Stimulated activated CD4-positive, alpha-beta T cell treated with anti-CD3 and anti-CD28 coated beads, Interleukin-2, amount 100 ng/mL, for 48 hours (primary cell): ENCODE results near the gene RAX.

Source experiments
- DNase-seq, 2 donors: peaks; one replicate each; pipeline ENCODE4 v3.0.0-alpha.2; 2020

The RAX gene

GRCh38 chr18:59238385-59238784, 34.9 kb downstream of the RAX start:
- no peak for DNase-seq

DNA sequence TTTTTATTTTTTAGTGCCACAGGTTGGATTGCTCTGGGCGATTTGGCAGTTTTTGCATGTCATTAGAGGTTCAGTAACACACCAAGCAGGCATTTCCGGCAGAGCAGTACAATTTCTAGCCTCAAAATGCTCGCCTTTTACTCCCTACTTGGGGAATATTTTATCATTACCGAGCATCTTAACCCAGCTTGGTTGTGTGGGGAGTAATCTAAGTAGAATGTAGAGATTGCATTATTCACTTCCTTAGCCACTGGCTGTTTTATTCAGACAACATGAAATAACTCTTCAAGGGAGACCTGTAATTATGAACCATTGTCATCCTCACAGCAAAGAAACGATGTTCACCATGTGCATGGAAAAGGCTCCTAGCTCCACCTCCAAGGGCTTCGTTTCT, 40.2 kb downstream of the RAX start:
- DNase-seq, result no peak

DNA sequence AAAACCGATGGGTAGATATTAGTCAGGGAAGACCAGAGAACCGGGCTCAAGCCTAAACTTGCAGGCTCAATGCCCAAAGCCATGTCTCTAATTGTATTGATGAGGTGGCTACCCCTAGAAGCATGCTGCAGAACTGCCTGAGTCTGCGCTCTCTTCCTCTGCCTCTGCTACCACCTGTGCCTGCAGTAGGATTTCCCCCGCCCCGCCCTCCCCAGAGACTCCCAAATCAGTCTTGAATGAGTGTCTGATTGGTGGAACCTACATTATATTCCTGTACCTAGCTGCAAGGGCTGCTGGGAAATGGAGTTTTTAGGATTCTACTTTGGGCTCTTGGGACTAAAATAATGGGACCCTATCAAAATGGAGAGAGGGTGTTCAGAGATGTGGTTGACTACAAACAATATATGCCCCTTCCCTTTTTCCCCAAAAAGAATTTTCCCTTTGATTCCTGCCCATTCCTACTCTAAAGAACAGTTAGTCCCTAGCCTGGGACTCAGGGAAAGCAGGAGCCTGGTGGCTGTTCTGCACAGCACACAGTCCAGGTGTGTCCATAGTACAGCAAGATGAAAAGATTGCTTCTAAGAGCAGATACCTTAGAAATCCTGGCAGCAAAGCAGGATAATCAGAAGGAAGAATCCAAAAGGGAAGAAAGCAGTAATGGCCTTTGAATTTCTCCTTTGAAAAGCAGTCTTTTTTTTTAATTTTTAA, 40.8 kb downstream of the RAX start:
- DNase-seq, result no peak

DNA sequence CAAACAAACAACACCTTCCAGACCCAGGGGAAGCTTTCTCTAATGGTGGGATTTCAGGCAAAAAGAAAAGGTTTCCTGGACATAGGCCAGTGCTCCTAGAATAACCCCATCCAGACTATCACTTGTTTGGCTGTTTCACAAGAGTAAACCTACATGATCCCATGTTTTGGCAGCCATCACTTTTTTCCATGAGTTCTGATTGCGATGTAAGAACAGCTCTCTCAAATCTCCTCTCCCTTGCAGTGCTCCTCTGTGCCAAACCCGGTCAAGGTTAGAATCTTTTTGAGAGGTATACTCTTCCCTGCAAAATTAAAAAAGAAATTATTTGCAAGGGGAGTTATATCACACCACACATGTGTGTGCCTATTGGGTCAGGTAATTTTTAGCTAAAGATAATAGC, 41.4 kb downstream of the RAX start:
- no peak for DNase-seq

- DNase-seq, result no peak
These were observed 42.1 kb downstream of the RAX start for GRCh38 chr18:59231114-59231513.

DNA sequence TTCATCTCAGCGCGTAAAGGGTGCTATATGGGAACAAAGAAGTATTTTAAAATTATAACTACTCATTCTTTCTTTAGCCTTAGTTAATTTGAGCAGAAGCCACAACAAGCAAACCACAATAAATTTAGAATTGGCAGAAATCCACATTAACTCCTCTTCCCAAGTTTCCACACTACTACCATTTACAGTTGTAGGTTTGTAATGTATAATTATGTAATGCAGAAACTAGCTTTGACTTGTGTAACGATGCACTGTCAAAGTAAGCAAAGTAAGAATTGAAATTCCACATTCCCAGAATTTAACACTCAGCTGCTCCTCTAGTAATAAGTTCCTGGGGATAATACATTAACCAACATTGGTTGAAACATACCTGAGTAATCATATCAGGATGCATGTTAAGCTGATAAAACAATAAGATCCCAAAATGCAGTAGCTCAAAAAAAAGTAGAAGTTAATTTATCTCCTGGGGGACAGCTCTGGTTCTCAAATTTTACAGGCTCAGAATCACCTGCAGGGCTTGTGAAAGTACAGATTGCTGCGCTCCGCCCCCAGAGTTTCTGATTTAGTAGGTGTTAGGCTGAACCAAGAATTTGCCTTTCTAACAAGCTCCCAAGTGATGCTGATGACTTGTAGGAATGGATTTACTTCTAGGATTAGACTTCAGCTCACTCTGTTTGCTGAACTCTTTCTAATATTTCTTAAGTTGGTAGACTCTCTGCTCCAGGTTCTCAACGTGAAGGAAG, 43.4 kb downstream of the RAX start:
- no peak for DNase-seq

GRCh38 chr18:59229191-59229590, 44.1 kb downstream of the RAX start:
- no peak for DNase-seq

GRCh38 chr18:59228351-59228750, 44.9 kb downstream of the RAX start:
- DNase-seq, result no peak

- DNase-seq, result no peak
These were observed 50.9 kb downstream of the RAX start for GRCh38 chr18:59222341-59222740.

GRCh38 chr18:59220784-59221765, 52.2 kb downstream of the RAX start:
- no peak for DNase-seq

- no peak for DNase-seq
These were observed 53.0 kb downstream of the RAX start for GRCh38 chr18:59220164-59220783.

- DNase-seq, result no peak
These were observed 53.5 kb downstream of the RAX start, which contains the start of gene GRP for GRCh38 chr18:59219672-59220163. Gene GRP, plus strand, starts transcription at chr18:59220158. Its CDS starts 108 bp downstream, at chr18:59220266.

GRCh38 chr18:59218018-59218417, 55.2 kb downstream of the RAX start:
- no peak for DNase-seq
